ENCODE measurements around the gene SLC44A1. TPM values are rescaled to one million over a fixed set of nuclear protein-coding genes. Genes with fewer than 3 reads are reported as not detected.
A peak's percentile ranks its signal among the peaks of the same experiment; 100 is the strongest.

The SLC44A1 gene
- 10 to 100 TPM; 54.1 to 61.6 (median 58.0) TPM for polyA plus RNA-seq (ENCODE audit: insufficient read length in 3 of 3)

GRCh38 chr9:105244003-105244733 lies at the start of gene SLC44A1:
Gene SLC44A1, plus strand, starts transcription at chr9:105244651. Its CDS starts 218 bp downstream, at chr9:105244869.
- peak in 2 of 3 donors; percentile 85 to 87 for DNase-seq (ENCODE audit: low read depth in 3 of 3, low spot score in 2 of 3)

GRCh38 chr9:105195259-105195658 lies 49.2 kb upstream of the SLC44A1 start:
- DNase-seq (ENCODE audit: low read depth in 3 of 3, low spot score in 2 of 3) = no peak

- no peak for DNase-seq (ENCODE audit: low read depth in 3 of 3, low spot score in 2 of 3)
Observed at GRCh38 chr9:105198023-105198422, 46.4 kb upstream of the SLC44A1 start.

GRCh38 chr9:105198865-105199264 lies 45.6 kb upstream of the SLC44A1 start:
- DNase-seq (ENCODE audit: low read depth in 3 of 3, low spot score in 2 of 3) = peak in 1 of 3 donors; percentile 5

GRCh38 chr9:105204416-105204815 lies 40.0 kb upstream of the SLC44A1 start:
- DNase-seq (ENCODE audit: low read depth in 3 of 3, low spot score in 2 of 3) = no peak

GRCh38 chr9:105205787-105206495 lies 38.5 kb upstream of the SLC44A1 start:
- DNase-seq (ENCODE audit: low read depth in 3 of 3, low spot score in 2 of 3) = no peak

- DNase-seq (ENCODE audit: low read depth in 3 of 3, low spot score in 2 of 3) = no peak
Observed at GRCh38 chr9:105206496-105206820, 38.0 kb upstream of the SLC44A1 start.

GRCh38 chr9:105206821-105207699 lies 37.4 kb upstream of the SLC44A1 start:
- no peak for DNase-seq (ENCODE audit: low read depth in 3 of 3, low spot score in 2 of 3)

GRCh38 chr9:105216440-105217178 lies 27.8 kb upstream of the SLC44A1 start:
- no peak for DNase-seq (ENCODE audit: low read depth in 3 of 3, low spot score in 2 of 3)

GRCh38 chr9:105218673-105219072 lies 25.8 kb upstream of the SLC44A1 start:
- no peak for DNase-seq (ENCODE audit: low read depth in 3 of 3, low spot score in 2 of 3)

- DNase-seq (ENCODE audit: low read depth in 3 of 3, low spot score in 2 of 3) = no peak
Observed at GRCh38 chr9:105219291-105219805, 25.1 kb upstream of the SLC44A1 start.

GRCh38 chr9:105220451-105220850 lies 24.0 kb upstream of the SLC44A1 start:
- DNase-seq (ENCODE audit: low read depth in 3 of 3, low spot score in 2 of 3) = no peak

- no peak for DNase-seq (ENCODE audit: low read depth in 3 of 3, low spot score in 2 of 3)
Observed at GRCh38 chr9:105223544-105224140, 20.8 kb upstream of the SLC44A1 start.

- DNase-seq (ENCODE audit: low read depth in 3 of 3, low spot score in 2 of 3) = no peak
Observed at GRCh38 chr9:105226055-105226454, 18.4 kb upstream of the SLC44A1 start.

GRCh38 chr9:105232207-105232606 lies 12.2 kb upstream of the SLC44A1 start:
- no peak for DNase-seq (ENCODE audit: low read depth in 3 of 3, low spot score in 2 of 3)

GRCh38 chr9:105233873-105234272 lies 10.6 kb upstream of the SLC44A1 start:
- no peak for DNase-seq (ENCODE audit: low read depth in 3 of 3, low spot score in 2 of 3)

- DNase-seq (ENCODE audit: low read depth in 3 of 3, low spot score in 2 of 3) = no peak
Observed at GRCh38 chr9:105236261-105236660, 8.2 kb upstream of the SLC44A1 start.

- DNase-seq (ENCODE audit: low read depth in 3 of 3, low spot score in 2 of 3) = no peak
Observed at GRCh38 chr9:105237246-105237645, 7.2 kb upstream of the SLC44A1 start.

- DNase-seq (ENCODE audit: low read depth in 3 of 3, low spot score in 2 of 3) = no peak
Observed at GRCh38 chr9:105238302-105238701, 6.1 kb upstream of the SLC44A1 start.

Data from right renal cortex interstitium (tissue), 3 donors.